ENCODE measurements around the gene S100A11. TPM values are rescaled to one million over a fixed set of nuclear protein-coding genes. Genes with fewer than 3 reads are reported as not detected.

S100A11 gene
- total and polyA plus RNA-seq, 4 donors: 69.4 to 3,092 (median 1,654) TPM

DNA sequence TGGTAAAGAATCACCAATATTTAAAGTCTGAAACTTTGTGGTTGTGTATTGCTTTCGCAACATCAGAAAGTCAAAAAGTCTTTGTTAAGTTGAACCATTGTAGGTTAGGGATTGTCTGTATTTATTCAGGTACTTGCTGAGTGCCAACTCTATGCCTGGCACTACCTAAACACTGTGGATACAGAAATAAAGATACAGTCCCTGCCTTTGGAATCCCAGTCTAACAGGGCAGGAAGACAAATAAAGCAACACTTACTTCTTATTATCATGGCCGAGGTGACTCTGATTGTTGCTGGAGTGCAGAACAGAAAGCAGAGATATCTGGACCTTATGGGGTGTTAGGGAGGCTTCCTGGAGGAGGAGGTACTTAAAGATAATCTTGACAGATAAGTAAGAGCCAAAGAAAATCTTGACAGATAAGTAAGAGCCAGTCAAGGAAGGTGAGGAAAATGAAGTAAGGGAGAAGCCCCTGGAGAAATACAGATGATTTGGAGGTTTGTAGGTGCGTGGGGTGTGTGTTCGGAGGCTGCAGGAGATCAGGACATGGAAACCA is 31.4 kb downstream of the S100A11 start:
- Histone ChIP-seq H3K27me3 (ENCODE audit: control insufficient read depth in 3 of 3, insufficient read depth in 3 of 3, low read length in 2 of 3) (peaks cover 0 to 9% (median 8%) of the 10 kb centered on the region in 3 donors), H3K27ac (ENCODE audit: low read depth in 1 of 2, low read length in 1 of 2) (no peak overlapping the region), H3K36me3 (ENCODE audit: control insufficient read depth in 4 of 4, insufficient read depth in 4 of 4, low read length in 4 of 4) (no peaks in the 10 kb centered on the region), H3K4me3 (no peak overlapping the region), H3K4me1 (ENCODE audit: control insufficient read depth in 5 of 5, insufficient read depth in 5 of 5, low read length in 5 of 5) (no peaks in the 10 kb centered on the region), H3K9me3 (ENCODE audit: control insufficient read depth in 4 of 4, insufficient read depth in 3 of 4, low read length in 3 of 4) (no peaks in the 10 kb centered on the region), H3K9ac (ENCODE audit: insufficient read depth in 1 of 2, low read length in 2 of 2) (no peak overlapping the region)
- no peak for TF ChIP-seq CTCF (IDR thresholded peaks at IDR 0.05; ENCODE audit: control extremely low read depth, extremely low read depth)
- ATAC-seq (ENCODE audit: insufficient read depth, low FRiP score) (no peak), DNase-seq (no peak)
- WGBS, 2 donors: 59 to 66% methylated on average over 4 of the region's 4 CpGs

GRCh38 chr1:152003846-152004442 is 32.9 kb downstream of the S100A11 start:
- Histone ChIP-seq H3K4me1 (ENCODE audit: control insufficient read depth in 5 of 5, insufficient read depth in 5 of 5, low read length in 5 of 5) (no peaks in the 10 kb centered on the region), H3K4me3 (no peak overlapping the region), H3K36me3 (ENCODE audit: control insufficient read depth in 4 of 4, insufficient read depth in 4 of 4, low read length in 4 of 4) (no peaks in the 10 kb centered on the region), H3K27ac (ENCODE audit: low read depth in 1 of 2, low read length in 1 of 2) (no peak overlapping the region), H3K9ac (ENCODE audit: insufficient read depth in 1 of 2, low read length in 2 of 2) (no peak overlapping the region), H3K27me3 (ENCODE audit: control insufficient read depth in 3 of 3, insufficient read depth in 3 of 3, low read length in 2 of 3) (peaks cover 0 to 12% (median 8%) of the 10 kb centered on the region in 3 donors), H3K9me3 (ENCODE audit: control insufficient read depth in 4 of 4, insufficient read depth in 3 of 4, low read length in 3 of 4) (no peaks in the 10 kb centered on the region)
- ATAC-seq (ENCODE audit: insufficient read depth, low FRiP score): no peak
- WGBS, 2 donors: 74 to 82% methylated on average over 4 of the region's 4 CpGs
- DNase-seq: no peak
- TF ChIP-seq CTCF (IDR thresholded peaks at IDR 0.05; ENCODE audit: control extremely low read depth, extremely low read depth): no peak

DNA sequence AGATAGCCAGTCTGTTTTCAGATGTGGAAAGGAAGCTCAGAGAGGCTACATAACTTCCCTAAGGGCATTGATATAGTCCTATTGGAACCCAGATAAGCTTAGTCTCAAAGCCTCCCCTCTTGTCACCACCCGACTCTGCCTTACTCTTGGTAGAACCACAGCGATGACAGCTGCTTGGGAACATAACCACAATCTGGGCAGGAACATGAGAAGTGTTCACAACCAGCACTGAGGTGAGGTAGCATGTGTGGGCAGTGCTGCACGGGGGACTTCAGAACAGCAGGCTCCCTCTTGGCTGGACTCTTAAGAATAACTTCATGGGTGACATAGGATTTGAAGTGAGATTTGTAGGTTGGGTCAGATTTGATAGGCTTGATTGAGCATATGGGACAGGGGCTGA is 33.8 kb downstream of the S100A11 start:
- Histone ChIP-seq H3K36me3 (ENCODE audit: control insufficient read depth in 4 of 4, insufficient read depth in 4 of 4, low read length in 4 of 4) (no peaks in the 10 kb centered on the region), H3K27me3 (ENCODE audit: control insufficient read depth in 3 of 3, insufficient read depth in 3 of 3, low read length in 2 of 3) (peaks cover 0 to 12% (median 8%) of the 10 kb centered on the region in 3 donors), H3K9ac (ENCODE audit: insufficient read depth in 1 of 2, low read length in 2 of 2) (no peak overlapping the region), H3K27ac (ENCODE audit: low read depth in 1 of 2, low read length in 1 of 2) (no peak overlapping the region), H3K4me1 (ENCODE audit: control insufficient read depth in 5 of 5, insufficient read depth in 5 of 5, low read length in 5 of 5) (no peaks in the 10 kb centered on the region), H3K9me3 (ENCODE audit: control insufficient read depth in 4 of 4, insufficient read depth in 3 of 4, low read length in 3 of 4) (no peaks in the 10 kb centered on the region), H3K4me3 (no peak overlapping the region)
- 64 to 69% methylated on average over 3 of the region's 3 CpGs for WGBS, 2 donors
- DNase-seq (no peak), ATAC-seq (ENCODE audit: insufficient read depth, low FRiP score) (no peak)
- no peak for TF ChIP-seq CTCF (IDR thresholded peaks at IDR 0.05; ENCODE audit: control extremely low read depth, extremely low read depth)

All from lung (tissue), 12 donors.